Prostate gland (tissue), 2 donors: ENCODE measurements around the gene PRKAR2A.

Source experiments
- CTCF ChIP-seq, 4 experiments: fragments of 200-600 bp in 2 of 4; fragments of 450-650 bp in 2 of 4; sonication (generic) in 2 of 4; IDR thresholded peaks; 1 replicate in 3 of 4; 2 replicates in 1 of 4; pipeline ENCODE4 v1.5.1; 2016 to 2019; ENCODE audit warnings: antibody characterized with exemption in 4 of 4, mild to moderate bottlenecking in 2 of 4, moderate library complexity in 2 of 4
- POLR2A ChIP-seq: fragments of 450-650 bp; IDR thresholded peaks from one replicate; pipeline ENCODE4 v1.6.1; 2016; ENCODE audit warnings: antibody characterized with exemption, mild to moderate bottlenecking
- POLR2AphosphoS5 ChIP-seq: sonication (generic); formaldehyde crosslinking; IDR thresholded peaks from one replicate; pipeline ENCODE4 v1.6.1; 2017; ENCODE audit warnings: antibody characterized with exemption

GRCh38 chr3:48700731-48701405 is 146.8 kb downstream of the PRKAR2A start:
- TF ChIP-seq CTCF (IDR thresholded peaks at IDR 0.05) = no peak
- no peak for TF ChIP-seq POLR2A
- TF ChIP-seq POLR2AphosphoS5 = no peak
